B cell (primary cell): Measurements from ENCODE around the gene MNAT1. TPM values are rescaled to one million over a fixed set of nuclear protein-coding genes. Genes with fewer than 3 reads are reported as not detected.

Source experiments
- ATAC-seq: fragments of 200-7000 bp; cut with Tn5 transposase; one replicate; pipeline ENCODE4 v1.10.0; 2021; ENCODE audit warnings: low read depth, mild to moderate bottlenecking, moderate number of reproducible peaks, moderate library complexity
- CTCF ChIA-PET: fragments of 350-600 bp; sonication (Branson Sonifier 250); formaldehyde crosslinking; loops from one replicate; lab custom pipeline; 2021; ENCODE audit warnings: antibody characterized with exemption, inconsistent platforms; lab: Charles Lee
- POLR2A ChIA-PET: fragments of 350-600 bp; sonication (Branson Sonifier 250); formaldehyde crosslinking; loops from one replicate; lab custom pipeline; 2021; ENCODE audit warnings: antibody characterized with exemption; lab: Charles Lee
- DNase-seq: peaks from one replicate; pipeline ENCODE4 v3.0.0; 2013
- H2AFZ ChIP-seq: 2 replicates; pipeline ENCODE4 v1.6.1; 2012; ENCODE audit warnings: mild to moderate bottlenecking, low read depth, low read length; ENCODE audit not compliant: insufficient read depth, poor library complexity, severe bottlenecking
- H3K27ac ChIP-seq, 2 donors: 1 replicate in 1 of 2; 2 replicates in 1 of 2; pipeline ENCODE4 v1.5.1; 2012 to 2013; ENCODE audit warnings: low read length in 2 of 2, mild to moderate bottlenecking in 2 of 2, moderate library complexity in 1 of 2
- H3K27me3 ChIP-seq, 4 experiments: fragments of 200-600 bp in 1 of 4; sonication (generic) in 1 of 4; replicated peaks in 1 of 4; 1 replicate in 2 of 4; 2 replicates in 2 of 4; pipeline versions ENCODE4 v1.6.1 to v1.7.0; 2013 to 2016; ENCODE audit warnings: low read length in 3 of 4, mild to moderate bottlenecking in 2 of 4, mixed read lengths in 1 of 4, moderate library complexity in 1 of 4; ENCODE audit not compliant: insufficient read depth in 4 of 4, control insufficient read depth in 3 of 4; ENCODE audit errors: control extremely low read depth in 1 of 4
- H3K36me3 ChIP-seq, 2 experiments: replicated peaks in 1 of 2; 1 replicate in 1 of 2; 2 replicates in 1 of 2; pipeline versions ENCODE4 v1.6.1 to v1.7.1; 2013; ENCODE audit warnings: low read length in 1 of 2; ENCODE audit not compliant: insufficient read depth in 2 of 2, control insufficient read depth in 1 of 2; ENCODE audit errors: control extremely low read depth in 1 of 2, extremely low read depth in 1 of 2
- H3K4me1 ChIP-seq, 2 donors: fragments of 200-600 bp in 1 of 2; sonication (generic) in 1 of 2; 1 replicate in 1 of 2; 2 replicates in 1 of 2; pipeline versions ENCODE4 v1.5.1 to v1.6.1; 2013 to 2017; ENCODE audit warnings: low read length in 2 of 2; ENCODE audit not compliant: control insufficient read depth in 2 of 2, insufficient read depth in 2 of 2
- H3K4me2 ChIP-seq: replicated peaks from 2 replicates; pipeline ENCODE3; 2012; ENCODE audit warnings: mild to moderate bottlenecking, low read depth, low read length; ENCODE audit not compliant: poor library complexity, severe bottlenecking
- H3K4me3 ChIP-seq, 5 experiments: fragments of 200-600 bp in 1 of 5; sonication (generic) in 1 of 5; 1 replicate in 3 of 5; 2 replicates in 2 of 5; pipeline versions ENCODE4 v1.5.1 to v1.7.0; 2011 to 2016; ENCODE audit warnings: low read length in 4 of 5, mild to moderate bottlenecking in 4 of 5, low read depth in 2 of 5, control low read depth in 1 of 5, moderate library complexity in 1 of 5; ENCODE audit not compliant: insufficient read depth in 1 of 5; ENCODE audit errors: control extremely low read depth in 1 of 5, extremely low read depth in 1 of 5
- H3K79me2 ChIP-seq: fragments of 200-600 bp; sonication (generic); one replicate; pipeline ENCODE4 v1.6.0; 2016; ENCODE audit warnings: low read length; ENCODE audit not compliant: control insufficient read depth, insufficient read depth
- H3K9ac ChIP-seq: fragments of 200-600 bp; sonication (generic); 2 replicates; pipeline ENCODE4 v1.6.1; 2017; ENCODE audit warnings: mild to moderate bottlenecking, low read length, moderate library complexity
- H3K9me3 ChIP-seq, 3 donors: one replicate each; pipeline versions ENCODE4 v1.6.1 to v1.7.1; 2013; ENCODE audit warnings: low read length in 2 of 3; ENCODE audit not compliant: control insufficient read depth in 2 of 3, insufficient read depth in 1 of 3; ENCODE audit errors: control extremely low read depth in 1 of 3
- H4K20me1 ChIP-seq: 2 replicates; pipeline ENCODE4 v1.6.0; 2012; ENCODE audit warnings: mild to moderate bottlenecking, low read length; ENCODE audit not compliant: insufficient read depth, control insufficient read depth, poor library complexity, severe bottlenecking
- H3K27ac Mint-ChIP-seq: one replicate; pipeline ENCODE4 v1.8.0; 2021; ENCODE audit warnings: mixed read lengths
- H3K27me3 Mint-ChIP-seq: one replicate; pipeline ENCODE4 v1.8.0; 2021; ENCODE audit warnings: mixed read lengths
- H3K4me1 Mint-ChIP-seq: one replicate; pipeline ENCODE4 v1.8.0; 2021; ENCODE audit warnings: mixed read lengths
- H3K4me3 Mint-ChIP-seq: one replicate; pipeline ENCODE4 v1.8.0; 2021; ENCODE audit warnings: mixed read lengths
- H3K9me3 Mint-ChIP-seq: one replicate; pipeline ENCODE4 v1.8.0; 2022; ENCODE audit warnings: mixed read lengths; ENCODE audit not compliant: insufficient read depth
- CTCF ChIP-seq: fragments of 200-600 bp; IDR thresholded peaks from one replicate; pipeline ENCODE4 v1.8.0; 2022; ENCODE audit warnings: antibody characterized with exemption, mild to moderate bottlenecking
- EZH2 ChIP-seq: IDR thresholded peaks from 2 replicates; pipeline ENCODE4 v1.6.1; 2012; ENCODE audit warnings: borderline replicate concordance, low read depth, mild to moderate bottlenecking, moderate library complexity, low read length; ENCODE audit not compliant: insufficient read depth, poor library complexity, severe bottlenecking
- WGBS: methylation state at CpG from one replicate; pipeline ENCODE4 v1.1.5; 2013; ENCODE audit warnings: missing lambda C conversion rate; ENCODE audit not compliant: insufficient coverage; 5-methylcytosine and 5-hydroxymethylcytosine counted together
- intact Hi-C: fragments of 100-400 bp; cut with micrococcal nuclease; formaldehyde crosslinking; loops from one replicate; pipeline ENCODE4 v1.10.0; 2022
- polyA plus RNA-seq: library from polyadenylated mRNA; depleted of rRNA; stranded (reverse); fragments of >200 nt; gene quantifications from 2 replicates; pipeline ENCODE4 v1.2.3, GENCODE V29; 2012
- total RNA-seq, 2 donors: library from RNA; stranded (reverse); fragments of 120-200 nt in 1 of 2; gene quantifications; 1 replicate in 1 of 2; 2 replicates in 1 of 2; pipeline versions ENCODE4 v1.2.3 to v1.2.4, GENCODE V29; 2013 to 2022

Gene MNAT1
- total and polyA plus RNA-seq, 2 donors (not counting 1 experiment from before 2014, with no cell fraction given) = 15.2 to 28.2 TPM

GRCh38 chr14:60973070-60973469 lies 238.5 kb downstream of the MNAT1 start:
- Mint-ChIP-seq H3K27me3 (no peaks in the 10 kb centered on the region), H3K27ac (no peak overlapping the region), H3K4me1 (no peaks in the 10 kb centered on the region), H3K4me3 (no peak overlapping the region), H3K9me3 (no peaks in the 10 kb centered on the region)
- Histone ChIP-seq H2AFZ (no peak overlapping the region), H3K79me2 (no peaks in the 10 kb centered on the region), H3K4me3 (no peak overlapping the region), H3K4me2 (no peak overlapping the region), H3K27ac (no peak overlapping the region), H3K4me1 (no peaks in the 10 kb centered on the region), H3K9ac (no peak overlapping the region), H4K20me1 (no peaks in the 10 kb centered on the region), H3K27me3 (no peaks in the 10 kb centered on the region), H3K36me3 (peaks cover 3 to 5% of the 10 kb centered on the region in 2 experiments), H3K9me3 (peaks cover 0 to 1% (median 0%) of the 10 kb centered on the region in 3 donors)
- ChIA-PET POLR2A (no interaction called here), CTCF (no interaction called here)
- DNase-seq (no peak), ATAC-seq (no peak)
- 100% methylated on average over 2 of the region's 3 CpGs for WGBS
- no peak for TF ChIP-seq EZH2
- intact Hi-C loops = no loop called here

GRCh38 chr14:60974090-60974651 lies 239.6 kb downstream of the MNAT1 start:
- H3K4me1 ChIP-seq = no peaks in the 10 kb centered on the region
- ChIA-PET CTCF (no interaction called here), POLR2A (no interaction called here)
- H3K4me3 Mint-ChIP-seq = no peak overlapping the region
- H3K27ac Mint-ChIP-seq = no peak overlapping the region
- 96% methylated on average over 4 of the region's 6 CpGs for WGBS
- H3K9ac ChIP-seq = no peak overlapping the region
- DNase-seq = no peak
- H3K9me3 Mint-ChIP-seq = no peaks in the 10 kb centered on the region
- H2AFZ ChIP-seq = no peak overlapping the region
- H3K4me1 Mint-ChIP-seq = peaks cover 7% of the 10 kb centered on the region
- no peak overlapping the region for H3K27ac ChIP-seq
- TF ChIP-seq CTCF = no peak
- TF ChIP-seq EZH2 = no peak
- H3K36me3 ChIP-seq = peaks cover 3 to 5% of the 10 kb centered on the region in 2 experiments
- H3K9me3 ChIP-seq = peaks cover 0 to 1% (median 0%) of the 10 kb centered on the region in 3 donors
- H3K27me3 Mint-ChIP-seq = no peaks in the 10 kb centered on the region
- intact Hi-C loops = no loop called here
- H3K27me3 ChIP-seq = no peaks in the 10 kb centered on the region
- no peaks in the 10 kb centered on the region for H3K79me2 ChIP-seq
- no peak for ATAC-seq
- H3K4me3 ChIP-seq = no peak overlapping the region
- H3K4me2 ChIP-seq = no peak overlapping the region
- no peaks in the 10 kb centered on the region for H4K20me1 ChIP-seq
